HG02981 (cell line): ENCODE measurements around the gene MRPS16.

Experiments
- ATAC-seq: cut with Tn5 transposase; IDR thresholded peaks from one replicate; pipeline ENCODE4 v1.9.1; 2021; ENCODE audit warnings: mild to moderate bottlenecking, moderate library complexity; ENCODE audit not compliant: unreplicated experiment

MRPS16 gene

GRCh38 chr10:73205081-73205480 is 47.4 kb downstream of the MRPS16 start:
- no peak for ATAC-seq
